ENCODE results near the gene TRIM7. TPM values are rescaled to one million over a fixed set of nuclear protein-coding genes. Genes with fewer than 3 reads are reported as not detected.

TRIM7 gene
- total and polyA plus RNA-seq, 9 of the 15 experiments (the other 6 are each of a cell fraction or from before 2014, with no cell fraction given), result 2.6 to 14.9 (median 8.9) TPM

- TF ChIP-seq, protein P1, sequence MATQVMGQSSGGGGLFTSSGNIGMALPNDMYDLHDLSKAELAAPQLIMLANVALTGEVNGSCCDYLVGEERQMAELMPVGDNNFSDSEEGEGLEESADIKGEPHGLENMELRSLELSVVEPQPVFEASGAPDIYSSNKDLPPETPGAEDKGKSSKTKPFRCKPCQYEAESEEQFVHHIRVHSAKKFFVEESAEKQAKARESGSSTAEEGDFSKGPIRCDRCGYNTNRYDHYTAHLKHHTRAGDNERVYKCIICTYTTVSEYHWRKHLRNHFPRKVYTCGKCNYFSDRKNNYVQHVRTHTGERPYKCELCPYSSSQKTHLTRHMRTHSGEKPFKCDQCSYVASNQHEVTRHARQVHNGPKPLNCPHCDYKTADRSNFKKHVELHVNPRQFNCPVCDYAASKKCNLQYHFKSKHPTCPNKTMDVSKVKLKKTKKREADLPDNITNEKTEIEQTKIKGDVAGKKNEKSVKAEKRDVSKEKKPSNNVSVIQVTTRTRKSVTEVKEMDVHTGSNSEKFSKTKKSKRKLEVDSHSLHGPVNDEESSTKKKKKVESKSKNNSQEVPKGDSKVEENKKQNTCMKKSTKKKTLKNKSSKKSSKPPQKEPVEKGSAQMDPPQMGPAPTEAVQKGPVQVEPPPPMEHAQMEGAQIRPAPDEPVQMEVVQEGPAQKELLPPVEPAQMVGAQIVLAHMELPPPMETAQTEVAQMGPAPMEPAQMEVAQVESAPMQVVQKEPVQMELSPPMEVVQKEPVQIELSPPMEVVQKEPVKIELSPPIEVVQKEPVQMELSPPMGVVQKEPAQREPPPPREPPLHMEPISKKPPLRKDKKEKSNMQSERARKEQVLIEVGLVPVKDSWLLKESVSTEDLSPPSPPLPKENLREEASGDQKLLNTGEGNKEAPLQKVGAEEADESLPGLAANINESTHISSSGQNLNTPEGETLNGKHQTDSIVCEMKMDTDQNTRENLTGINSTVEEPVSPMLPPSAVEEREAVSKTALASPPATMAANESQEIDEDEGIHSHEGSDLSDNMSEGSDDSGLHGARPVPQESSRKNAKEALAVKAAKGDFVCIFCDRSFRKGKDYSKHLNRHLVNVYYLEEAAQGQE (IDR thresholded peaks at IDR 0.05; ENCODE audit: borderline replicate concordance), result no peak
- TF ChIP-seq, protein P1 (CRISPR knock-in tag; IDR thresholded peaks at IDR 0.05; ENCODE audit: low read depth), result no peak
- TF ChIP-seq ZNF347 (CRISPR knock-in tag; IDR thresholded peaks at IDR 0.05; ENCODE audit: low read depth) (no peak), NFIC (IDR thresholded peaks at IDR 0.05) (peak; percentile 92), NR2C1 (IDR thresholded peaks at IDR 0.05) (no peak), NR2C1 (tag; IDR thresholded peaks at IDR 0.05) (peak; percentile 22; the same call in 1 of the 2 replicates), RBM34 (IDR thresholded peaks at IDR 0.05; ENCODE audit: borderline replicate concordance, insufficient read depth, low read length) (no peak), ZNF75A (CRISPR knock-in tag; IDR thresholded peaks at IDR 0.05) (no peak), ARNT (IDR thresholded peaks at IDR 0.05) (no peak), ZNF263 (CRISPR knock-in tag; IDR thresholded peaks at IDR 0.05; ENCODE audit: borderline replicate concordance) (no peak), SRSF1 (IDR thresholded peaks at IDR 0.05; ENCODE audit: low read depth, low read length) (no peak)
- TF ChIP-seq, protein P2, sequence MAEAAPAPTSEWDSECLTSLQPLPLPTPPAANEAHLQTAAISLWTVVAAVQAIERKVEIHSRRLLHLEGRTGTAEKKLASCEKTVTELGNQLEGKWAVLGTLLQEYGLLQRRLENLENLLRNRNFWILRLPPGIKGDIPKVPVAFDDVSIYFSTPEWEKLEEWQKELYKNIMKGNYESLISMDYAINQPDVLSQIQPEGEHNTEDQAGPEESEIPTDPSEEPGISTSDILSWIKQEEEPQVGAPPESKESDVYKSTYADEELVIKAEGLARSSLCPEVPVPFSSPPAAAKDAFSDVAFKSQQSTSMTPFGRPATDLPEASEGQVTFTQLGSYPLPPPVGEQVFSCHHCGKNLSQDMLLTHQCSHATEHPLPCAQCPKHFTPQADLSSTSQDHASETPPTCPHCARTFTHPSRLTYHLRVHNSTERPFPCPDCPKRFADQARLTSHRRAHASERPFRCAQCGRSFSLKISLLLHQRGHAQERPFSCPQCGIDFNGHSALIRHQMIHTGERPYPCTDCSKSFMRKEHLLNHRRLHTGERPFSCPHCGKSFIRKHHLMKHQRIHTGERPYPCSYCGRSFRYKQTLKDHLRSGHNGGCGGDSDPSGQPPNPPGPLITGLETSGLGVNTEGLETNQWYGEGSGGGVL (CRISPR knock-in tag; IDR thresholded peaks at IDR 0.05), result no peak
- TF ChIP-seq, protein P3, sequence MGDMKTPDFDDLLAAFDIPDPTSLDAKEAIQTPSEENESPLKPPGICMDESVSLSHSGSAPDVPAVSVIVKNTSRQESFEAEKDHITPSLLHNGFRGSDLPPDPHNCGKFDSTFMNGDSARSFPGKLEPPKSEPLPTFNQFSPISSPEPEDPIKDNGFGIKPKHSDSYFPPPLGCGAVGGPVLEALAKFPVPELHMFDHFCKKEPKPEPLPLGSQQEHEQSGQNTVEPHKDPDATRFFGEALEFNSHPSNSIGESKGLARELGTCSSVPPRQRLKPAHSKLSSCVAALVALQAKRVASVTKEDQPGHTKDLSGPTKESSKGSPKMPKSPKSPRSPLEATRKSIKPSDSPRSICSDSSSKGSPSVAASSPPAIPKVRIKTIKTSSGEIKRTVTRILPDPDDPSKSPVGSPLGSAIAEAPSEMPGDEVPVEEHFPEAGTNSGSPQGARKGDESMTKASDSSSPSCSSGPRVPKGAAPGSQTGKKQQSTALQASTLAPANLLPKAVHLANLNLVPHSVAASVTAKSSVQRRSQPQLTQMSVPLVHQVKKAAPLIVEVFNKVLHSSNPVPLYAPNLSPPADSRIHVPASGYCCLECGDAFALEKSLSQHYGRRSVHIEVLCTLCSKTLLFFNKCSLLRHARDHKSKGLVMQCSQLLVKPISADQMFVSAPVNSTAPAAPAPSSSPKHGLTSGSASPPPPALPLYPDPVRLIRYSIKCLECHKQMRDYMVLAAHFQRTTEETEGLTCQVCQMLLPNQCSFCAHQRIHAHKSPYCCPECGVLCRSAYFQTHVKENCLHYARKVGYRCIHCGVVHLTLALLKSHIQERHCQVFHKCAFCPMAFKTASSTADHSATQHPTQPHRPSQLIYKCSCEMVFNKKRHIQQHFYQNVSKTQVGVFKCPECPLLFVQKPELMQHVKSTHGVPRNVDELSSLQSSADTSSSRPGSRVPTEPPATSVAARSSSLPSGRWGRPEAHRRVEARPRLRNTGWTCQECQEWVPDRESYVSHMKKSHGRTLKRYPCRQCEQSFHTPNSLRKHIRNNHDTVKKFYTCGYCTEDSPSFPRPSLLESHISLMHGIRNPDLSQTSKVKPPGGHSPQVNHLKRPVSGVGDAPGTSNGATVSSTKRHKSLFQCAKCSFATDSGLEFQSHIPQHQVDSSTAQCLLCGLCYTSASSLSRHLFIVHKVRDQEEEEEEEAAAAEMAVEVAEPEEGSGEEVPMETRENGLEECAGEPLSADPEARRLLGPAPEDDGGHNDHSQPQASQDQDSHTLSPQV (IDR thresholded peaks at IDR 0.05), result peak; percentile 92
Observed at GRCh38 chr5:181161534-181162175, 43.3 kb downstream of the TRIM7 start (continued).
